MCF 10A (cell line): ENCODE results near the gene MTUS2. TPM values are rescaled to one million over a fixed set of nuclear protein-coding genes. Genes with fewer than 3 reads are reported as not detected.

ENCODE experiments used
- BruUV-seq: library from RNA; stranded (reverse); fragments of 400-500 nt; replicated peaks from 2 replicates; lab custom pipeline; 2021; lab: Mats Ljungman, UMichigan
- CTCF ChIA-PET: fragments of 300-600 bp; sonication (Branson Sonifier 250); formaldehyde crosslinking; extraction: SDS; loops from one replicate; lab custom pipeline; 2021; ENCODE audit warnings: antibody characterized with exemption, inconsistent platforms; lab: Yijun Ruan, JAX
- POLR2A ChIA-PET: fragments of 300-600, 350-650 bp; sonication (Branson Sonifier 250); formaldehyde crosslinking; extraction: SDS; loops from one replicate; lab custom pipeline; 2020; ENCODE audit warnings: antibody characterized with exemption, inconsistent platforms; lab: Yijun Ruan, JAX
- DNase-seq: peaks from one replicate; pipeline ENCODE4 v3.0.0-alpha.2; 2018; ENCODE audit not compliant: unreplicated experiment
- H3K27ac Mint-ChIP-seq: one replicate; pipeline ENCODE4 v1.8.0; 2022; ENCODE audit warnings: mild to moderate bottlenecking, low read depth, mixed read lengths; ENCODE audit not compliant: unreplicated experiment
- H3K27me3 Mint-ChIP-seq: one replicate; pipeline ENCODE4 v1.8.0; 2022; ENCODE audit warnings: mixed read lengths; ENCODE audit not compliant: insufficient read depth, unreplicated experiment
- H3K36me3 Mint-ChIP-seq: one replicate; pipeline ENCODE4 v1.8.0; 2022; ENCODE audit warnings: mild to moderate bottlenecking, moderate library complexity, mixed read lengths; ENCODE audit not compliant: insufficient read depth, unreplicated experiment
- H3K4me1 Mint-ChIP-seq: one replicate; pipeline ENCODE4 v1.8.0; 2022; ENCODE audit warnings: mixed read lengths; ENCODE audit not compliant: insufficient read depth, unreplicated experiment
- H3K4me3 Mint-ChIP-seq: one replicate; pipeline ENCODE4 v1.8.0; 2022; ENCODE audit warnings: mild to moderate bottlenecking, moderate library complexity, mixed read lengths; ENCODE audit not compliant: unreplicated experiment
- H3K9me3 Mint-ChIP-seq: one replicate; pipeline ENCODE4 v1.8.0; 2022; ENCODE audit warnings: mixed read lengths; ENCODE audit not compliant: unreplicated experiment
- intact Hi-C: fragments of 100-400 bp; cut with micrococcal nuclease; formaldehyde crosslinking; loops from 2 replicates; pipeline ENCODE4 v1.14.1; 2022
- total RNA-seq: library from RNA; stranded (reverse); gene quantifications from 2 replicates; pipeline ENCODE4 v1.2.3, GENCODE V29; 2022
- TF ChIP-seq, protein P1 (sequence below): fragments of 200-600 bp; IDR thresholded peaks from one replicate; pipeline ENCODE4 v1.8.0; 2022; ENCODE audit warnings: antibody characterized with exemption, mild to moderate bottlenecking; ENCODE audit not compliant: unreplicated experiment

The MTUS2 gene
- total RNA-seq, 1 experiment from 2014 or later, result not detected

DNA sequence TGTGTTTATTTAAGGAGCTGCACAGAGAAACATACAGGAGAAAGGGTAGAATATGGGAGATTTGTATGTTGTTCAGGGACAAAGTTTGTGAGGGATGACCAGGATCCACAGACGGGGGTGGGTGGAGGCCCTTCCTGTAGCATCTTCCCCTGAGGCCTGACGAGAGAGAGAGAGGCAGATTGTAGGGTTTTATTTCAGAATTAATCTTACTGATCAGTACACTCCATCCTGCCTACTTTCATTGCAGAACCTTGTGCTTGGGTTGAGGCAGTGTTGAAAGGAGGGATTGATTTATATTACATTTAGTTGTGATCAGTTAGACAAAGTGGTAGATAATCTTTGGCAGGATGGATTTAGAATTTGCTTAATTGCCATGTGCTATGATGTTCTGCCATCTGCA is 39.6 kb downstream of the MTUS2 start:
- Mint-ChIP-seq H3K27ac (no peak overlapping the region), H3K27me3 (peaks cover 12% of the 10 kb centered on the region), H3K36me3 (no peaks in the 10 kb centered on the region), H3K4me1 (no peaks in the 10 kb centered on the region), H3K9me3 (peaks cover 8% of the 10 kb centered on the region), H3K4me3 (no peak overlapping the region)
- TF ChIP-seq, protein P1, sequence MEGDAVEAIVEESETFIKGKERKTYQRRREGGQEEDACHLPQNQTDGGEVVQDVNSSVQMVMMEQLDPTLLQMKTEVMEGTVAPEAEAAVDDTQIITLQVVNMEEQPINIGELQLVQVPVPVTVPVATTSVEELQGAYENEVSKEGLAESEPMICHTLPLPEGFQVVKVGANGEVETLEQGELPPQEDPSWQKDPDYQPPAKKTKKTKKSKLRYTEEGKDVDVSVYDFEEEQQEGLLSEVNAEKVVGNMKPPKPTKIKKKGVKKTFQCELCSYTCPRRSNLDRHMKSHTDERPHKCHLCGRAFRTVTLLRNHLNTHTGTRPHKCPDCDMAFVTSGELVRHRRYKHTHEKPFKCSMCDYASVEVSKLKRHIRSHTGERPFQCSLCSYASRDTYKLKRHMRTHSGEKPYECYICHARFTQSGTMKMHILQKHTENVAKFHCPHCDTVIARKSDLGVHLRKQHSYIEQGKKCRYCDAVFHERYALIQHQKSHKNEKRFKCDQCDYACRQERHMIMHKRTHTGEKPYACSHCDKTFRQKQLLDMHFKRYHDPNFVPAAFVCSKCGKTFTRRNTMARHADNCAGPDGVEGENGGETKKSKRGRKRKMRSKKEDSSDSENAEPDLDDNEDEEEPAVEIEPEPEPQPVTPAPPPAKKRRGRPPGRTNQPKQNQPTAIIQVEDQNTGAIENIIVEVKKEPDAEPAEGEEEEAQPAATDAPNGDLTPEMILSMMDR, result no peak
- BruUV-seq, result no TSS peak
- CTCF ChIA-PET, result no interaction called here
- no peak for DNase-seq
- POLR2A ChIA-PET, result no interaction called here
- intact Hi-C loops, result no loop called here

DNA sequence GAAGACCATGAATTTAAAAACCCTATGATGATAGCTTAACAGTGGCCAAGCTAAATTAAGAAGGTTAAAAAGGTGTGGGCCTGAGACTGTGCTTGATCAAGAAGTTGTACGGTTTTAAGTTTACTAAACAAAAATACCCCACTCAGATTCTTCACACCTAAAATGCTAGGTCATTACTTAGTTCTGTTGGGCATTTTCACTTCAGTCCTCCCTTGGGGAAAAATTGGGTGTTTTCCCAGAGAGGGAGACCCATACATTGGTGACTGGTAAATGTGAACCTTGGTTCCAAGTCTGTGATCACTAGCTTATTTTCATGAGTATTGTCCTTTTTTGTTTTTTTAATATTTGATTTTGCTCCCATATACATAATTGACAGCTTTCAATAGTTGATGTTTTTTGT is 44.4 kb downstream of the MTUS2 start:
- BruUV-seq, result no TSS peak
- Mint-ChIP-seq H3K36me3 (no peaks in the 10 kb centered on the region), H3K27ac (no peak overlapping the region)

DNA sequence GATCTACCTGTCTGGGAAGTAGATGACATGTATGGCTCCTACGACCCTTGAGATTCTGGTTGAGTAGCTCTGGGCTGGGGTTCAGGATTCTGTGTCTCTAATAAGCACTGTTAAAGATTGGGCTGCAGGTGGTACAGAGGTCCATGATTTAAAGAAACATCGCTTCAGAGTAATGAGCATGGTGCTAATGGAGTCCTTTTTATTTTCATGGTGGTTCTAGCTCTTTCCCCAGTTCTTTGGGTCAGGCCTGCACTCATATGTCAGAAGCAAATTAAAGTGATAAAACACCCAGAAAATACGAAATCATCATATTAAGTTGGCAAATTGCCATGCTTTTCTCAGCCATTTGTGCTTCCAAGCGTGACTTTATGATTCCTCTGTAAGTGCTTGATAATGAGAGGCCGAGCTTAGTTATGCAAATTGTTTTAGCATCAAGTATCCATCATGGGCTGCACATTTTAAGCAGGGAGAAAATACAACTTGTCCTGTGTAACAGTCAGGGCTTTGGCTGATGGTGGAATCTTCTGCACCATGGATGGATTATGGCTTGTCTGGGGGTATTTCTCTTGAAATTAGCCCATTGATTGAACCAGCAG is 45.1 kb downstream of the MTUS2 start:
- no peaks in the 10 kb centered on the region for H3K4me1 Mint-ChIP-seq
- no peak overlapping the region for H3K4me3 Mint-ChIP-seq
- no TSS peak for BruUV-seq
- ChIA-PET CTCF (interaction anchor here (0.7 to 1.1 kb wide), 3 partner anchors 13 to 42 kb away, joined by 3 to 4 read pairs (median 4); no protein-coding TSS in a partner anchor), POLR2A (no interaction called here)
- intact Hi-C loops, result no loop called here
- DNase-seq, result no peak
- no peaks in the 10 kb centered on the region for H3K36me3 Mint-ChIP-seq
- TF ChIP-seq, protein P1, result no peak
- no peak overlapping the region for H3K27ac Mint-ChIP-seq
- no peaks in the 10 kb centered on the region for H3K27me3 Mint-ChIP-seq
- H3K9me3 Mint-ChIP-seq, result peaks cover 2% of the 10 kb centered on the region

More for the DNA sequence above, 44.4 kb downstream of the MTUS2 start:
- TF ChIP-seq, protein P1, result no peak
- DNase-seq, result no peak
- intact Hi-C loops, result no loop called here
- ChIA-PET CTCF (interaction anchor here (0.6 to 1.3 kb wide), 3 partner anchors 18 to 1918 kb away, joined by 3 to 4 read pairs (median 3); no protein-coding TSS in a partner anchor), POLR2A (no interaction called here)
- no peaks in the 10 kb centered on the region for H3K27me3 Mint-ChIP-seq
- H3K4me1 Mint-ChIP-seq, result no peaks in the 10 kb centered on the region
- no peaks in the 10 kb centered on the region for H3K9me3 Mint-ChIP-seq
- H3K4me3 Mint-ChIP-seq, result no peak overlapping the region

DNA sequence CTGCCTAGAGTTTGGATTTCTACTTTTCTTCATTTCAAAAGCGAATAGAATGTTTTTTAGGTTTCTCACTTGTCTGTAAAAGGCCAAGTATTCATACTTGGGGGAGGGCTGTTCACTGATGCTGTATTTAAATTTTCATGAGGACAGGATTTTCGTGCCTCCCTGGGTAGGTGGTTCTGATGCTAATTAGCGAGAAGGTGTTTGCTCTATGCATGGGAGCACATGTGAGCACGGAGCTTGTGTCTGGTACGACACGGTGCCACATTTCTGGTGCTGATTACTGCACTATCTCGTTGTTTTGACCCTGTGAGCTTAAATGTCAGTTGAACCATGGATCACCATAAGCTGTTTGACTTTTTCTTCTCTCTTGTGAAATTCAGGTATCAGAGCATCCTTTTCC is 45.8 kb downstream of the MTUS2 start:
- intact Hi-C loops, result no loop called here
- Mint-ChIP-seq H3K9me3 (peaks cover 8% of the 10 kb centered on the region), H3K36me3 (no peaks in the 10 kb centered on the region), H3K4me3 (no peak overlapping the region), H3K27me3 (no peaks in the 10 kb centered on the region), H3K4me1 (no peaks in the 10 kb centered on the region), H3K27ac (no peak overlapping the region)
- CTCF ChIA-PET, result interaction anchor here (1.1 kb wide), 1 partner anchor 12 kb away, joined by 4 read pairs; no protein-coding TSS in a partner anchor
- BruUV-seq, result no TSS peak
- POLR2A ChIA-PET, result no interaction called here
- DNase-seq, result no peak
- TF ChIP-seq, protein P1, result no peak
